ENCODE measurements around the gene PRSS2. TPM values are rescaled to one million over a fixed set of nuclear protein-coding genes. Genes with fewer than 3 reads are reported as not detected.

The PRSS2 gene
- total and polyA plus RNA-seq, 4 experiments from 2014 or later: not detected

DNA sequence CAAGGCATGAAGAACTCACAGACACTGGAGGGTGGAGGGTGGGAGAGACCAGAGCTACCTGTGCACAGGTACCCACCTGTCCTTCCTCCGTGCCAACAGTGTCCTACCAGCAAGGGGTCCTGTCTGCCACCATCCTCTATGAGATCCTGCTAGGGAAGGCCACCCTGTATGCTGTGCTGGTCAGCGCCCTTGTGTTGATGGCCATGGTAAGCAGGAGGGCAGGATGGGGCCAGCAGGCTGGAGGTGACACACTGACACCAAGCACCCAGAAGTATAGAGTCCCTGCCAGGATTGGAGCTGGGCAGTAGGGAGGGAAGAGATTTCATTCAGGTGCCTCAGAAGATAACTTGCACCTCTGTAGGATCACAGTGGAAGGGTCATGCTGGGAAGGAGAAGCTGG lies 21.8 kb downstream of the PRSS2 start:
- H3K27ac ChIP-seq (ENCODE audit: low read depth, low read length): peak overlapping the region; percentile 99
- intact Hi-C loops (cut with micrococcal nuclease): no loop called here
- peaks cover 27 to 62% (median 40%) of the 10 kb centered on the region in 4 donors for H3K4me1 Mint-ChIP-seq
- no peaks in the 10 kb centered on the region for H3K27me3 Mint-ChIP-seq
- H3K9me3 Mint-ChIP-seq: peaks cover 0 to 5% (median 1%) of the 10 kb centered on the region in 8 donors
- H3K9me3 ChIP-seq (ENCODE audit: control insufficient read depth in 1 of 2, low read length in 2 of 2): no peaks in the 10 kb centered on the region
- no peak for DNase-seq
- peak overlapping the region; percentile 95 to 100 (median 99) for H3K27ac Mint-ChIP-seq
- peak overlapping the region; percentile 73 to 100 (median 97) for H3K4me3 Mint-ChIP-seq
- peaks cover 43% of the 10 kb centered on the region for H3K4me1 ChIP-seq (ENCODE audit: insufficient read depth, low read length)
- peaks cover 67 to 75% of the 10 kb centered on the region in 2 donors for H3K36me3 Mint-ChIP-seq
- no peaks in the 10 kb centered on the region for H3K27me3 ChIP-seq (ENCODE audit: insufficient read depth, low read length)
- ChIA-PET POLR2A (ENCODE audit: partially characterized antibody) (interaction anchor here (0.8 to 31.0 kb wide), 16 partner anchors 4 to 589 kb away, joined by 3 to 6843 read pairs (median 6); partner anchors contain the start of genes EPHB6 and ZYX), CTCF (ENCODE audit: partially characterized antibody) (interaction anchor here (21.7 kb wide), 1 partner anchor 18 kb away, joined by 623 read pairs; no protein-coding TSS in a partner anchor)
- peak overlapping the region in 1 of 2 donors; percentile 83 for H3K4me3 ChIP-seq (ENCODE audit: low read length in 2 of 2)
- H3K36me3 ChIP-seq (ENCODE audit: insufficient read depth, low read length): peaks cover 16% of the 10 kb centered on the region

DNA sequence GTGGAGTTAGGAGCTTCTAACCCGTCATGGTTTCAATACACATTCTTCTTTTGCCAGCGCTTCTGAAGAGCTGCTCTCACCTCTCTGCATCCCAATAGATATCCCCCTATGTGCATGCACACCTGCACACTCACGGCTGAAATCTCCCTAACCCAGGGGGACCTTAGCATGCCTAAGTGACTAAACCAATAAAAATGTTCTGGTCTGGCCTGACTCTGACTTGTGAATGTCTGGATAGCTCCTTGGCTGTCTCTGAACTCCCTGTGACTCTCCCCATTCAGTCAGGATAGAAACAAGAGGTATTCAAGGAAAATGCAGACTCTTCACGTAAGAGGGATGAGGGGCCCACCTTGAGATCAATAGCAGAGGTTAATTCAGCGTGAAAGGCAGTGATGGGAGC lies 22.4 kb downstream of the PRSS2 start:
- H3K4me3 ChIP-seq (ENCODE audit: low read length in 2 of 2): no peak overlapping the region
- H3K36me3 Mint-ChIP-seq: peaks cover 67 to 78% of the 10 kb centered on the region in 2 donors
- peaks cover 0 to 9% (median 2%) of the 10 kb centered on the region in 8 donors for H3K9me3 Mint-ChIP-seq
- peak overlapping the region; percentile 73 to 100 (median 97) for H3K4me3 Mint-ChIP-seq
- H3K9me3 ChIP-seq (ENCODE audit: control insufficient read depth in 1 of 2, low read length in 2 of 2): no peaks in the 10 kb centered on the region
- peaks cover 16% of the 10 kb centered on the region for H3K36me3 ChIP-seq (ENCODE audit: insufficient read depth, low read length)
- ChIA-PET POLR2A (ENCODE audit: partially characterized antibody) (interaction anchor here (0.8 to 31.0 kb wide), 15 partner anchors 3 to 588 kb away, joined by 3 to 6843 read pairs (median 8); partner anchors contain the start of genes EPHB6 and ZYX), CTCF (ENCODE audit: partially characterized antibody) (interaction anchor here (21.7 kb wide), 1 partner anchor 18 kb away, joined by 623 read pairs; no protein-coding TSS in a partner anchor)
- H3K27ac ChIP-seq (ENCODE audit: low read depth, low read length): peak overlapping the region; percentile 99
- H3K4me1 ChIP-seq (ENCODE audit: insufficient read depth, low read length): peaks cover 43% of the 10 kb centered on the region
- DNase-seq: peak in 1 of 5 donors; percentile 9
- peak overlapping the region; percentile 95 to 100 (median 99) for H3K27ac Mint-ChIP-seq
- H3K4me1 Mint-ChIP-seq: peaks cover 27 to 68% (median 40%) of the 10 kb centered on the region in 4 donors
- intact Hi-C loops (cut with micrococcal nuclease): no loop called here
- H3K27me3 ChIP-seq (ENCODE audit: insufficient read depth, low read length): no peaks in the 10 kb centered on the region
- H3K27me3 Mint-ChIP-seq: no peaks in the 10 kb centered on the region

DNA sequence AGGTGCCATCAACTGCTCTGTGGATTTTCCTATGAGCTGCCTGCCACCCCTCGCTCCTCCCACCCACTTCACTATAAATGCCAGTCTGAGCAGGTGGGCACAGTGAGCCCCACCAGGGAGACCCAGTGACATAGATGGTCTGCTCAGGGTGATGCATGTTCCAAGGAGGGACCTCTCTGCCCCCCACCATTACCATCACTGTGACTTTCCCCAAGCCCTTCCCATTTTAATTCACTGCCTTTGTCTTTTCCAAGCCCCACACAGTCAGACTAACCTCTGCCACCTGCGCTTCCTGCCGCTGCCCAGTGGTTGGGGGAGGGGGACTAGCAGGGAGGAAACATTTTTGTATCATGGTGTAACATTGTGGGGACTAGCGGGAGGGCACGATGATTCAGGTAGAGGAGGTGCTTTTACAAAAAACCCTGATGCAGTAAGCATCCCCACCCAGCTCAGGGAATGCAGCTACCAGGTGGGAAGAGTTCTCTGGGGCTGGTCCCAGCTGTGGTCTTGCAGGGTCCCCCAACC lies 24.6 kb downstream of the PRSS2 start:
- Histone ChIP-seq H3K4me3 (ENCODE audit: low read length in 2 of 2) (peak overlapping the region; percentile 40 to 84), H3K4me1 (ENCODE audit: insufficient read depth, low read length) (peaks cover 60% of the 10 kb centered on the region), H3K27ac (ENCODE audit: low read depth, low read length) (peak overlapping the region; percentile 99), H3K9me3 (ENCODE audit: control insufficient read depth in 1 of 2, low read length in 2 of 2) (no peaks in the 10 kb centered on the region), H3K36me3 (ENCODE audit: insufficient read depth, low read length) (peaks cover 11% of the 10 kb centered on the region), H3K27me3 (ENCODE audit: insufficient read depth, low read length) (no peaks in the 10 kb centered on the region)
- no peaks in the 10 kb centered on the region for H3K27me3 Mint-ChIP-seq
- peaks cover 0 to 7% (median 0%) of the 10 kb centered on the region in 8 donors for H3K9me3 Mint-ChIP-seq
- peaks cover 67 to 78% of the 10 kb centered on the region in 2 donors for H3K36me3 Mint-ChIP-seq
- peaks cover 42 to 77% (median 57%) of the 10 kb centered on the region in 4 donors for H3K4me1 Mint-ChIP-seq
- peak overlapping the region; percentile 93 to 100 (median 99) for H3K4me3 Mint-ChIP-seq
- intact Hi-C loops (cut with micrococcal nuclease): loop anchor here (5.0 kb wide), 2 partner anchors 178 to 258 kb away; no protein-coding TSS in a partner anchor
- H3K27ac Mint-ChIP-seq: peak overlapping the region; percentile 95 to 100 (median 99)
- ChIA-PET POLR2A (ENCODE audit: partially characterized antibody) (interaction anchor here (0.7 to 31.0 kb wide), 28 partner anchors 1 to 585 kb away, joined by 3 to 6843 read pairs (median 42); partner anchors contain the start of gene EPHB6), CTCF (ENCODE audit: partially characterized antibody) (interaction anchor here (1.4 to 21.7 kb wide), 3 partner anchors 10 to 16 kb away, joined by 5 to 623 read pairs (median 47); no protein-coding TSS in a partner anchor)
- DNase-seq: peak; percentile 63 to 81 (median 70)

DNA sequence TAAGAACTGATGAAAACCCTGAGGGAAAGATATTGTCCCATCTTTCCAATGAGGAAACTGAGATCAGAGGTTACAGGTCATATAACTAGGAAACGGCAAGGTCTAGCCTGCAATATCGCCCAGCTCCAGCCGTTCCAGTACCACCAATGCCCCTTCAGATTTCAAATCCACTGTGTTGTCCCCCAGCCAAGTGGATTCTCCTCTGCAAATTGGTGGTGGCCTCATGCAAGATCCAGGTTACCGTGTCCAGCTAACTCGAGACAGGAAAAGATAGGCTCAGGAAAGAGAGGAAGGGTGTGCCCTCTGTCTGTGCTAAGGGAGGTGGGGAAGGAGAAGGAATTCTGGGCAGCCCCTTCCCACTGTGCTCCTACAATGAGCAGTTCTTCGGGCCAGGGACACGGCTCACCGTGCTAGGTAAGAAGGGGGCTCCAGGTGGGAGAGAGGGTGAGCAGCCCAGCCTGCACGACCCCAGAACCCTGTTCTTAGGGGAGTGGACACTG lies 25.3 kb downstream of the PRSS2 start:
- DNase-seq: no peak
- Mint-ChIP-seq H3K36me3 (peaks cover 67 to 78% of the 10 kb centered on the region in 2 donors), H3K9me3 (peaks cover 0 to 7% (median 0%) of the 10 kb centered on the region in 8 donors), H3K4me1 (peaks cover 47 to 78% (median 63%) of the 10 kb centered on the region in 4 donors), H3K4me3 (peak overlapping the region; percentile 93 to 100 (median 99)), H3K27me3 (no peaks in the 10 kb centered on the region), H3K27ac (peak overlapping the region; percentile 95 to 100 (median 99))
- no peaks in the 10 kb centered on the region for H3K9me3 ChIP-seq (ENCODE audit: control insufficient read depth in 1 of 2, low read length in 2 of 2)
- CTCF ChIA-PET (ENCODE audit: partially characterized antibody): interaction anchor here (1.4 to 21.7 kb wide), 4 partner anchors 10 to 492 kb away, joined by 4 to 623 read pairs (median 26); no protein-coding TSS in a partner anchor
- peaks cover 67% of the 10 kb centered on the region for H3K4me1 ChIP-seq (ENCODE audit: insufficient read depth, low read length)
- peak overlapping the region; percentile 40 to 84 for H3K4me3 ChIP-seq (ENCODE audit: low read length in 2 of 2)
- no peaks in the 10 kb centered on the region for H3K27me3 ChIP-seq (ENCODE audit: insufficient read depth, low read length)
- peaks cover 16% of the 10 kb centered on the region for H3K36me3 ChIP-seq (ENCODE audit: insufficient read depth, low read length)
- H3K27ac ChIP-seq (ENCODE audit: low read depth, low read length): peak overlapping the region; percentile 99
- POLR2A ChIA-PET (ENCODE audit: partially characterized antibody): interaction anchor here (0.8 to 31.0 kb wide), 35 partner anchors 0 to 584 kb away, joined by 3 to 6843 read pairs (median 38); partner anchors contain the start of gene EPHB6
- intact Hi-C loops (cut with micrococcal nuclease): loop anchor here (2.0 to 5.0 kb wide), 3 partner anchors 179 to 487 kb away; no protein-coding TSS in a partner anchor

GRCh38 chr7:142796501-142797390 lies 26.0 kb downstream of the PRSS2 start:
- H3K36me3 Mint-ChIP-seq: peaks cover 69 to 77% of the 10 kb centered on the region in 2 donors
- H3K9me3 ChIP-seq (ENCODE audit: control insufficient read depth in 1 of 2, low read length in 2 of 2): no peaks in the 10 kb centered on the region
- POLR2A ChIA-PET (ENCODE audit: partially characterized antibody): interaction anchor here (0.7 to 31.0 kb wide), 59 partner anchors 0 to 583 kb away, joined by 3 to 6843 read pairs (median 10); partner anchors contain the start of gene EPHB6
- H3K36me3 ChIP-seq (ENCODE audit: insufficient read depth, low read length): peaks cover 16% of the 10 kb centered on the region
- peak overlapping the region; percentile 99 for H3K27ac ChIP-seq (ENCODE audit: low read depth, low read length)
- no peaks in the 10 kb centered on the region for H3K27me3 ChIP-seq (ENCODE audit: insufficient read depth, low read length)
- H3K4me3 ChIP-seq (ENCODE audit: low read length in 2 of 2): peak overlapping the region; percentile 84 to 85
- CTCF ChIA-PET (ENCODE audit: partially characterized antibody): interaction anchor here (0.8 to 21.7 kb wide), 7 partner anchors 11 to 493 kb away, joined by 3 to 623 read pairs (median 5); no protein-coding TSS in a partner anchor
- peak overlapping the region; percentile 93 to 100 (median 99) for H3K4me3 Mint-ChIP-seq
- peaks cover 68% of the 10 kb centered on the region for H3K4me1 ChIP-seq (ENCODE audit: insufficient read depth, low read length)
- no peaks in the 10 kb centered on the region for H3K27me3 Mint-ChIP-seq
- peaks cover 49 to 78% (median 62%) of the 10 kb centered on the region in 4 donors for H3K4me1 Mint-ChIP-seq
- DNase-seq: peak in 2 of 5 donors; percentile 41 to 47
- intact Hi-C loops (cut with micrococcal nuclease): loop anchor here (2.0 to 5.0 kb wide), 3 partner anchors 179 to 488 kb away; no protein-coding TSS in a partner anchor
- peaks cover 0 to 7% (median 0%) of the 10 kb centered on the region in 8 donors for H3K9me3 Mint-ChIP-seq
- H3K27ac Mint-ChIP-seq: peak overlapping the region; percentile 98 to 100 (median 100)

Data from CD4-positive, alpha-beta memory T cell (primary cell).